ENCODE data around the gene BCAT1.

Gene BCAT1

GRCh38 chr12:24904871-24905270 lies 44.0 kb downstream of the BCAT1 start:
- Mint-ChIP-seq H3K4me3 (no peak overlapping the region), H3K27ac (no peak overlapping the region), H3K36me3 (ENCODE audit: low read depth) (peaks cover 4% of the 10 kb centered on the region), H3K4me1 (peaks cover 18% of the 10 kb centered on the region), H3K9me3 (no peaks in the 10 kb centered on the region), H3K27me3 (ENCODE audit: low read depth) (peaks cover 13% of the 10 kb centered on the region)
- TF ChIP-seq CTCF (IDR thresholded peaks at IDR 0.05; ENCODE audit: unreplicated experiment in 3 of 3), result no peak

GRCh38 chr12:24903329-24904088 lies 45.4 kb downstream of the BCAT1 start:
- H3K27ac Mint-ChIP-seq, result no peak overlapping the region
- TF ChIP-seq CTCF (IDR thresholded peaks at IDR 0.05; ENCODE audit: unreplicated experiment in 3 of 3), result no peak
- no peaks in the 10 kb centered on the region for H3K9me3 Mint-ChIP-seq
- peaks cover 24% of the 10 kb centered on the region for H3K4me1 Mint-ChIP-seq
- peak overlapping the region; percentile 87 to 94 (median 91) for H3K4me3 Mint-ChIP-seq
- peaks cover 13% of the 10 kb centered on the region for H3K27me3 Mint-ChIP-seq (ENCODE audit: low read depth)
- H3K36me3 Mint-ChIP-seq (ENCODE audit: low read depth), result peaks cover 13% of the 10 kb centered on the region

- H3K4me3 Mint-ChIP-seq, result peak overlapping the region; percentile 87 to 94 (median 91)
- no peaks in the 10 kb centered on the region for H3K9me3 Mint-ChIP-seq
- peaks cover 13% of the 10 kb centered on the region for H3K36me3 Mint-ChIP-seq (ENCODE audit: low read depth)
- peaks cover 13% of the 10 kb centered on the region for H3K27me3 Mint-ChIP-seq (ENCODE audit: low read depth)
- TF ChIP-seq CTCF (IDR thresholded peaks at IDR 0.05; ENCODE audit: unreplicated experiment in 3 of 3), result no peak
- H3K4me1 Mint-ChIP-seq, result peaks cover 24% of the 10 kb centered on the region
- H3K27ac Mint-ChIP-seq, result peak overlapping the region in 1 of 3 experiments; percentile 74
Observed at GRCh38 chr12:24902511-24903328, 46.2 kb downstream of the BCAT1 start.

GRCh38 chr12:24901576-24902461 lies 47.1 kb downstream of the BCAT1 start:
- peaks cover 24% of the 10 kb centered on the region for H3K4me1 Mint-ChIP-seq

More at GRCh38 chr12:24901576-24902461, 47.1 kb downstream of the BCAT1 start:
- Mint-ChIP-seq H3K9me3 (no peaks in the 10 kb centered on the region), H3K27me3 (ENCODE audit: low read depth) (peaks cover 13% of the 10 kb centered on the region), H3K27ac (peak overlapping the region in 2 of 3 experiments; percentile 74 to 79), H3K4me3 (peak overlapping the region; percentile 87 to 94 (median 91)), H3K36me3 (ENCODE audit: low read depth) (peaks cover 13% of the 10 kb centered on the region)
- TF ChIP-seq CTCF (IDR thresholded peaks at IDR 0.05; ENCODE audit: unreplicated experiment in 3 of 3), result no peak
